Measurements from ENCODE around the gene LCE1C.

DNA sequence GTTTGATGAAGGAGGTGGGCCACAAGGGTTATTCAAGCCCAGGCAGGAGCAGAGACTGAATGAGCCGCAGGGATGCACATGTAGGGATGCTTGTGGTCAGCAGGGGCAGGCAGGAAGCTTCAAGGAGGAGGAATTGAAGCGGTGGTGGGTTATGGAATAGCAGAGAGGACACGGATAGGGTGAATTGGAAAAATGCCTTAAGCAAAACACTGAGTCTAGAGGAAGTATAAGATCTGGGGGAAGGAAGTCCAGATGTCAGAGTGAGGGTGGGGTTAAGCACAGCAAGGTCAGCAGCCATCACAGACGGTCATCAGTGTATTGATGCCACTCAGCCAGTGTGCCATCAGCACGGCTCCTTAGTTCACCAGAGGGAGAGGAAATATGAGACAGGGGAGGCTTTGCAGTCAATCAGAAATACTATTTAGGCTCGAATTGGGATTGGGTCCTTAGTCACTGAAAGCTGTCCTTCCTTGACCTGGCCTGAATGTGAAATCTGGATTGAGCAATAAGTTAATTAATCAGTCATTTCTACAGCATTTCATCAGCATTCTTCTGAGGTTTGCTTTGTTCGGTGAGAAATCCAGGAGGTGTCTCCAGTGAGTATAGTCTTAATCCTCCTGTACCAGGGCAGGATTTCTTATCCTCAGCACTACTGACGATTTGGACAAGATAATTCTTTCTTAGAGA is 37.5 kb downstream of the LCE1C start:
- TF ChIP-seq, protein P1, sequence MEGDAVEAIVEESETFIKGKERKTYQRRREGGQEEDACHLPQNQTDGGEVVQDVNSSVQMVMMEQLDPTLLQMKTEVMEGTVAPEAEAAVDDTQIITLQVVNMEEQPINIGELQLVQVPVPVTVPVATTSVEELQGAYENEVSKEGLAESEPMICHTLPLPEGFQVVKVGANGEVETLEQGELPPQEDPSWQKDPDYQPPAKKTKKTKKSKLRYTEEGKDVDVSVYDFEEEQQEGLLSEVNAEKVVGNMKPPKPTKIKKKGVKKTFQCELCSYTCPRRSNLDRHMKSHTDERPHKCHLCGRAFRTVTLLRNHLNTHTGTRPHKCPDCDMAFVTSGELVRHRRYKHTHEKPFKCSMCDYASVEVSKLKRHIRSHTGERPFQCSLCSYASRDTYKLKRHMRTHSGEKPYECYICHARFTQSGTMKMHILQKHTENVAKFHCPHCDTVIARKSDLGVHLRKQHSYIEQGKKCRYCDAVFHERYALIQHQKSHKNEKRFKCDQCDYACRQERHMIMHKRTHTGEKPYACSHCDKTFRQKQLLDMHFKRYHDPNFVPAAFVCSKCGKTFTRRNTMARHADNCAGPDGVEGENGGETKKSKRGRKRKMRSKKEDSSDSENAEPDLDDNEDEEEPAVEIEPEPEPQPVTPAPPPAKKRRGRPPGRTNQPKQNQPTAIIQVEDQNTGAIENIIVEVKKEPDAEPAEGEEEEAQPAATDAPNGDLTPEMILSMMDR (IDR thresholded peaks at IDR 0.05) = no peak
- TF ChIP-seq POLR2A (IDR thresholded peaks at IDR 0.05) = no peak

All from body of pancreas (tissue), 4 donors.